ENCODE results near the gene ISOC2.

The ISOC2 gene

GRCh38 chr19:55489711-55490477 lies 28.5 kb upstream of the ISOC2 start:
- DNase-seq, result no peak

DNA sequence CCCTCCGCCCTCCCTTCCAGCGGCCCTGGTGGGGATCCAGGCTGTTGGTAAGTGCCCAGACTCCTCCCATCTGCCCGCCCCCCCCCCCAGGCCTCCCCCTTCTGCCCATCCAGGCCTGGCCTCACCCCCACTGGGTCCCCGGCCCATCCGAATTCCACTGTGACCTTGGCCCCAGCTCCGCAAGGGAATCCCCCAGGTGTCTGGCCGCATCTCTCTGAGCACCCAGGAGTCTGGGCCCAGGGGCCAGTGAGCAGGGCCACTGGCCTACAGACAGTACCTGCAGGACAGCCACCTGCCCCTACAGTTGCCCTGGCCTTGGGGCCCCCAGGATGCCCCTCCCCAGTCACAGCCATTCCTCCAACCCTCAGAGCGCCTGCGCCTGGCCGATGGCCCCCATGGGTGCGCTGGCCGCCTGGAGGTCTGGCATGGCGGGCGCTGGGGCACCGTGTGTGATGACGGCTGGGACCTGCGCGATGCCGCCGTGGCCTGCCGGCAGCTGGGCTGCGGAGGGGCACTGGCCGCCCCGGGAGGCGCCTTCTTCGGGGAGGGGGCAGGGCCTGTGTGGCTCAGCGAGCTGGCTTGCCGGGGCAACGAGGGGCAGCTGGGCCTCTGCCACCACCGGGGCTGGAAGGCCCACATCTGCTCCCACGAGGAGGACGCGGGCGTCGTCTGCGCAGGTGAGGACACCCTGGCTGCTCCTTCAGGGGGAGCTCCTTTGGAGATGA lies 27.7 kb upstream of the ISOC2 start:
- no peak for DNase-seq

- no peak for DNase-seq
These were observed 26.7 kb upstream of the ISOC2 start, which contains the start of gene SSC5D for GRCh38 chr19:55487924-55488687. Gene SSC5D, plus strand, starts transcription at chr19:55488436. Its CDS starts 154 bp downstream, at chr19:55488590.

DNA sequence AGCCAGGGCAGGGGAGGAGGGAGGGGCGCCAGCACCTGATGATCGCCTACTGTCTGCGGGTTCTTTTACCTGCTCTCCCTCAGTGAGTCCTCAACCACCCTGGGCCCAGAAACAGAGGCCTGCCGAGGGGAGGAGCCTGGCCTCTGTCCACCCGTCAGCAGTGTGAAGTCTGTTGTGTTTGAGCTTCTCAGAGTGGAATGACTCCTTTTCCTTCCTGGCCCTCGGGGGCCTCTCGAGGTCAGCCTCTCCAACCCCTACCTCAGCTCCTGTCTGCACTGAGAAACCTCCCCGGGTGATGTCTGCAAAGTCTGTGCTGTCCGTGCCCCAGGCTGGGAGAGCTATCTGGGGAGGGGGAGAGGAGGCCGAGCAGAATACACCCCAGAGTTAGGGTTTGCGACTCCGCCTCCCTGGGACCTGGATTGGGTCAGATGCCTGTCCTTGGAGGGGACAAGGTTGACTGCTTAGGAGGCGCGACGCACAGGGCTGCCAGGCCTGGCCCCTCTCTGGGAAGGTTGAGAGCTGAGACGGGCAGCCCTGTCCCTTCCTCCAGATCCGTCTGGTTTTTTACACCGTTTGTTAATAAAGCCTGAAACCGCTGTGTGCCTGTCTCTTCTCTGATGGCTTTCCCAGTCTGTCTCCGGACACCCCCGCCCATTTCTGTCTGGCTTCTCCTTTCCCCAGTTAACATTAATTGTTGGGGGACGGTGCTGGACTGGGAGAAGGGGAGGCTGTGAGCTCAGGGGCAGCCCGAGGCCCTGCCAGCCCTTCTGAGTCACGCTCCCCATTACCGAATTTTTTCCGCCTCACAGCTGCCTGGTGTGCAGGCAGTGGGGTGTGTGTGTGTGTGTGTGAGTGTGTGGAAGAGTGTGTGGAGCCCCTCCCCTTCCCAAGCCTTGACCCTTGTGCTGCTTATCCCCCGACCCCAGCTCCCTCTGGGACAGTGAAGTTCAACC lies 25.8 kb upstream of the ISOC2 start:
- DNase-seq, result no peak

- no peak for DNase-seq
These were observed 24.9 kb upstream of the ISOC2 start for GRCh38 chr19:55486043-55486970.

GRCh38 chr19:55485439-55486011 lies 24.1 kb upstream of the ISOC2 start:
- no peak for DNase-seq

DNA sequence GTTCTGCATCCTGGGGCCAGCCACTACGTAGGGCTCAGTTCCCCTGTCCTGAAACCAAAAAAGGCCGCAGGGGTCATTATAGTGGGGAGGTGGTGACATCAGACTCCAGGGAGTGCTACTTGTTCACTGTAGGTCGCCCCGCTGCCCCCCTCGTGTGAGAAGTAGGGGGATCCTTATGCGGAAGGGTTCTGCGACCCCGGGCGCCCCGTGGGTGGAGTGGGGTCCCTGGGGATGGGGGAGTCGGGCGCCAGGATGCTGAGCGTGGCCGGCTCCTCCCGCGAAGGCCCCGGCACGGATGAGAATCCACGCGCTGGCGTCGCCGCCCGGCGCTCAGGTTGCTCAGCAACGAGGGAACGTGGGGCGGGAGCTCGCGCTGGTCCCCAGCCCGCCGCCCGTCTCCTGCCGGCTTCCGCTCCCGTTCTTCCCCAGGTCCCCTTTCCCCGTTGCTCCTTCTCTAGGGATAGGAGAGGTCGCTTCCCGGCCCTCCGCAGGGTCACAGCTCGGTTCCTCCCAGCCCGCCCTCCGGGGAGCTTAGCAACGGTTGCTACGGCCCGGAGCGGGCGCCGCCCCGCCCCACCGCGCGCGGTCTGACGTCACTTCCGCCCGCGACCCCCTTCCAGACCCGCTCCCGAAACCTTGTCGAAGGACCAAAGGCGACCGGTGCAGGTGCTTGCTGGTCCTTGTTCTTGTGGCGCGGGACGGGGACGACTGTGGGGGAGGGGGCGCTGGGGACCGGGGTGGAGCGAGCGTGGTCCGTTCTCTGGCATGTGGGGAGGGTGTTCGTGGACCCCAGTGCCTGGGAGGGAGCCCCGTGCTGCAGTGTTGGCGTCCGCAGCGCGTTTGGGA lies 23.4 kb upstream of the ISOC2 start, which contains the start of gene NAT14:
Gene NAT14 (plus strand): TSS at position 596 of the 846 bp plus-strand sequence. CDS start 521 bp downstream, outside the sequence.
- no peak for DNase-seq

- DNase-seq, result no peak
These were observed 22.5 kb upstream of the ISOC2 start for GRCh38 chr19:55483706-55484592.

DNA sequence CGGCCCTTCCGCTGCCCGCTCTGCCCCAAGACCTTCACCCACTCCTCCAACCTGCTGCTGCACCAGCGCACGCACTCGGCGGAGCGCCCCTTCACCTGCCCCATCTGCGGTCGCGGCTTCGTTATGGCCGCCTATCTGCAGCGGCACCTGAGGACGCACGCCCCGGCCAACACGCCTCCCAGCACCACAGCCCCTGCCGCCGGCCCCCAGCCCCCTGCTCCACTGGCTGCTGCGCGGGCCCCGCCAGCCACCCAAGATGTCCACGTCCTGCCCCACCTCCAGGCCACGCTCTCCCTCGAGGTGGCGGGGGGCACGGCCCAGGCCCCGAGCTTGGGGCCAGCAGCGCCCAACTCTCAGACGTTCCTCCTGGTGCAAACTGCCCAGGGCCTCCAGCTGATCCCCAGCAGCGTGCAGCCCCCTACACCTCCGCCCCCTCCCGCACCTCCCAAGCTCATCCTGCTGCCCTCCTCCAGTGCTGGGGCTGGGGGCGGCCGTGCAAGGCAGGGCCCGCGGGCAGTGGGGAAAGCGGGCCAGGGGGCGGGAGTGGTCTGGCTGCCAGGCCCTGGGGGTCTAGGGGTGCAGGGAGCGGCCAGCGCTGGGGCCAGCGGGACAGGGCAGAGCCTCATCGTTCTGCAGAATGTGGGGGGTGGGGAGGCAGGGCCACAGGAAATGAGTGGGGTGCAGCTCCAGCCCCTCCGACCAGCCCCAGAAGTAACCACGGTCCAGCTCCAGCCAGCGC lies 21.7 kb upstream of the ISOC2 start:
- no peak for DNase-seq

GRCh38 chr19:55482156-55482961 lies 20.9 kb upstream of the ISOC2 start:
- DNase-seq, result no peak

DNA sequence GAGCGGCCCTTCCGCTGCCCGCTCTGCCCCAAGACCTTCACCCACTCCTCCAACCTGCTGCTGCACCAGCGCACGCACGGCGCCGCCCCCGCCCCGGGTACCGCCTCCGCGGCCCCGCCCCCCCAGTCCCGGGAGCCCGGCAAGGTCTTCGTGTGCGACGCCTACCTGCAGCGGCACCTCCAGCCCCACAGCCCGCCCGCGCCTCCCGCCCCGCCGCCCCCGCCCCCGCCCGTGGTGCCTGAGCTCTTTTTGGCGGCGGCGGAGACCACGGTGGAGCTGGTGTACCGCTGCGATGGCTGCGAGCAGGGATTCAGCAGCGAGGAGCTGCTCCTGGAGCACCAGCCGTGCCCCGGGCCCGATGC lies 20.3 kb upstream of the ISOC2 start:
- no peak for DNase-seq

- DNase-seq, result no peak
These were observed 19.8 kb upstream of the ISOC2 start for GRCh38 chr19:55481148-55481793.

- DNase-seq, result no peak
These were observed 18.2 kb upstream of the ISOC2 start for GRCh38 chr19:55479451-55480230.

DNA sequence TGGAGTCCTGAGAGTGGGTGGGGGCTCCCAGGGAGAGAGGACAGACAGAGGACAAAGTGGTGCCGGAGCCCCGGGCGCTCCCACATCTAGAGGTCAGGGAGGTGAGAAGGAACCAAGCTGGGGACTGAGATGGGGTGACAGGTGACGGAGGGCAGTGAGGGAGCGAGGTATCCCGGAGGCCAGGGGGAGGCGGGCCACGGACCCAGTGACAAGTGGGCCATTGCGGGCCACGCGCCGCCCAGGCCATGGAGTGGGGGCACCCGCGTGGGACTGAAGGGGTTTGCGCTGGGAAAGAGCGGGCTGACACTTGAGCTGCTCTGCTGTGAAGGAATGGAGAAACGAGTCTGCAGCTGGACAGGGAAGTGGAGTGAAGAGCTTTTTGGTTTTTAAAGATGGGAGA lies 17.6 kb upstream of the ISOC2 start:
- DNase-seq, result no peak

DNA sequence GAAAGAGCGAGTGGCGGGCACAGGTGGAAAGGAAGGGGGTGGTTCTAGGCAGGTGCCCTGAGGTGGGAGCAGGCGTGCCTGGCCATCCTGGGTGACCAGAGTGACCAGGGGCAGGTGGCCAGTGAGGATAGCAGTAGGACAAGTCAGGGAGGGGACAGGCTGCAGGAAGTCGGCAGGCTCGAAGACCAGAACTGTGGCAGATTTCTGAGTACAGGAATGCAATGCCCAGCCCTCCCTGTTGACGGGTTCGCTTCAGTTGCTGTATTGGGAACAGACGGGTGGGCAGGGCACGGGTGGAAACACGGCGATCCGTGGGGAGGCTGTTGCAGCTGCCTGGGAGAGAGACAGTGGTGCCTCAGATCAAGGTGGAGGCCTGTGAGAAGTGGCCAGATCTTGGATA lies 16.9 kb upstream of the ISOC2 start:
- no peak for DNase-seq

DNA sequence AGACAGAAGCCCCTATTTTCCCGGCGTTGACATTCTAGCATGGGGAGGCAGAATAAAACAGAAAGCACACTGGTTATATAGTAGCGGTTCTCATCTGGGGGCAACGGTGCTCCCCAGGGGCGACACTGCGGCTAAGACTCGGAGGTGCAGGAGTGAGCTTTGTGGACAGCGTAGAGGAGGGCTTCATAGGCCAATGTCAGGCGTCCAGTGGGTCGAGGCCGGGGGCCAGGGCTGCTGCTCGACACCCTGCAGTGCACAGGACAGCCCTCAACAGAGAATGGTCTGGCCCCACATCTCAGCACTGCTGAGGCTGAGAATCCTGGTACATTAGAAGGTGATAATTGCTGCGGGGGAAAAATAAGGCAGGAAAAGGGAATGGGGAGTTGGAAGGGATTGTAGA lies 16.5 kb upstream of the ISOC2 start:
- no peak for DNase-seq

Measured in NK-92 treated with Interleukin-12 subunit alpha and Interleukin-12 subunit beta, amount 100 ng/mL, for 24 hours (cell line).